GM18909 (cell line): Measurements from ENCODE around the gene ADARB2.

Experiments used
- ATAC-seq: cut with Tn5 transposase; IDR thresholded peaks from one replicate; pipeline ENCODE4 v1.9.1; 2021; ENCODE audit warnings: mild to moderate bottlenecking; ENCODE audit not compliant: unreplicated experiment, poor library complexity

ADARB2 gene

GRCh38 chr10:1536341-1536740 lies 201.0 kb downstream of the ADARB2 start:
- ATAC-seq, result no peak

- ATAC-seq, result no peak
Observed at GRCh38 chr10:1535301-1535965, 201.9 kb downstream of the ADARB2 start.

- ATAC-seq, result no peak
Observed at GRCh38 chr10:1534820-1535219, 202.5 kb downstream of the ADARB2 start.

- ATAC-seq, result no peak
Observed at GRCh38 chr10:1532636-1533035, 204.7 kb downstream of the ADARB2 start.

GRCh38 chr10:1531883-1532597 lies 205.3 kb downstream of the ADARB2 start:
- no peak for ATAC-seq

GRCh38 chr10:1530871-1531517 lies 206.3 kb downstream of the ADARB2 start:
- no peak for ATAC-seq

- ATAC-seq, result no peak
Observed at GRCh38 chr10:1529806-1530413, 207.4 kb downstream of the ADARB2 start.

- no peak for ATAC-seq
Observed at GRCh38 chr10:1527951-1528350, 209.4 kb downstream of the ADARB2 start.

- no peak for ATAC-seq
Observed at GRCh38 chr10:1526436-1527055, 210.8 kb downstream of the ADARB2 start.

GRCh38 chr10:1525354-1526162 lies 211.8 kb downstream of the ADARB2 start:
- no peak for ATAC-seq

GRCh38 chr10:1524540-1524939 lies 212.8 kb downstream of the ADARB2 start:
- no peak for ATAC-seq

GRCh38 chr10:1523221-1523620 lies 214.1 kb downstream of the ADARB2 start:
- ATAC-seq, result no peak

GRCh38 chr10:1522237-1522636 lies 215.1 kb downstream of the ADARB2 start:
- no peak for ATAC-seq

GRCh38 chr10:1521741-1522140 lies 215.6 kb downstream of the ADARB2 start:
- no peak for ATAC-seq

- ATAC-seq, result no peak
Observed at GRCh38 chr10:1520909-1521565, 216.3 kb downstream of the ADARB2 start.

GRCh38 chr10:1519391-1519790 lies 217.9 kb downstream of the ADARB2 start:
- ATAC-seq, result no peak

GRCh38 chr10:1517684-1518083 lies 219.6 kb downstream of the ADARB2 start:
- no peak for ATAC-seq

GRCh38 chr10:1516492-1517165 lies 220.7 kb downstream of the ADARB2 start:
- no peak for ATAC-seq
